HG03175 (cell line): ENCODE results near the gene FCRLB.
A peak's percentile ranks its signal among the peaks of the same experiment; 100 is the strongest.
"Not testable (repeated sequence)": the region's sequence is repeated elsewhere in the genome, so short reads cannot be mapped to it uniquely, and the experiment has no call there.

Source experiments
- ATAC-seq: cut with Tn5 transposase; IDR thresholded peaks from one replicate; pipeline ENCODE4 v1.9.1; 2021; ENCODE audit warnings: mild to moderate bottlenecking, moderate library complexity; ENCODE audit not compliant: unreplicated experiment

The FCRLB gene

DNA sequence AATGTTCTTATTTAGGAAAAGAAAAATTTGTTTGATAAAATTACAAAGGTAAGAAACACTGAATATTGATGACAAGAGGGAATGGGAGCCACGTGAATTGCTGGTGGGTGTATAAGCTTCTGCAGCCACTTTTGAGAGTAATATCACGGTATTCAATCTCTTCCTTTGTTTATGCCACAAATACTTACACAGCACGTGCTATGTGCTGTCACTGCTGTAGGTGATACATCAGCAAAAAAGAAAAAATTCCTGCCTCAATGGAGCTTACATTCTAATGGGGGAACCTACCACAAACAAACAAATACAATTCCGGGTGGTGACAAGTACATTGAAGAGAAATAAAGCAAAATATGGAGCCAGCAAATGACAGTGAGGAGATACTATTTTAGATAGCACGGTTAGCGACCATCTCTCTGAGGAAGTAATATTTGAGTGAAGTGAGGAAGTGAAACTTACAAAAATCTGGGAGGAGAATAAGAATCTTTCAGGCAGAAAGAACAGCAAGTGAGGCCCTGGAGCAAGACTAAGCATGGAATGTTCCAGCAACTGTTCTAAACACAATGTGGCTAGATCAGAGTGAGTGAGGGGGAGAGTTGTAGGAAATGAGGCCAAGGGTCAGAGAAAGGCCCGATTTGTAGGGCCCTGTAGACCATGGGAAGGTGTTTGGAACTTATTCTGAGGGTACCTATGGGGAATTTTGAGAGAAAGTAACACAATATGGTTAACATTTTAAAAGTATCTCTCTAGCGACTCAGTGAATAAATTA, 2.6 kb upstream of the FCRLB start:
- ATAC-seq: peak; percentile 62

DNA sequence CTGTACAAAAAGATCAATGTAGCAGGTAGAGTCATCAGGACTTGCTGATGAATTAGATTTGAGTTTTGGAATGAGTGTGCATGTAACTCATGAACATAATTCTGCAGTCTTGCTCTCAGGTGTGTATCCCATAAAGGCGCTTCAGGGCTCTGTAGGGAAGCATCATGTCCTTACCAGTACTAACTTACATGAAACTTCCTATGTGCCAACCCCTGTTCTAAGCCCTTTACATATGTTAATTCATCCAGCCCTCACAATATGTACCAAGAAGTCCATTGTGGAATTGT, 2.1 kb upstream of the FCRLB start:
- ATAC-seq: peak; percentile 43

DNA sequence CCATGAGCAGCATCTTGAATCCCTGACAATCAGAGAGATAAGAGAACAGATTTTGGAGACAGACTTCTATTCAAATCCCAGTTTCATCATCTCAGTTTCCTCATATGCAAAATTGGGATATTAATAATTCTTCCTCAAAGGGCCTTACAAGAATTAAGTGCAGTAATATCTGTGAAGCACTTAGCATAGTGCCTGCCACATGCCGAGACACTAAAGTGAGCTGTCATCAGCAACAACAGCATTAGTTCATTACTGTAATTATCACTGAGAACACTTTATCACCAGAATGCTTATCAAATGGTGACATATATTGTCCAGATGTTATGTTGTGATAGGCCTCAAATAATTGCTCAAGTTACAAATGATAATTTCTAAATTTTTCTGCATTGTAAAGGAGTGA, 922 bp upstream of the FCRLB start:
- no peak for ATAC-seq

DNA sequence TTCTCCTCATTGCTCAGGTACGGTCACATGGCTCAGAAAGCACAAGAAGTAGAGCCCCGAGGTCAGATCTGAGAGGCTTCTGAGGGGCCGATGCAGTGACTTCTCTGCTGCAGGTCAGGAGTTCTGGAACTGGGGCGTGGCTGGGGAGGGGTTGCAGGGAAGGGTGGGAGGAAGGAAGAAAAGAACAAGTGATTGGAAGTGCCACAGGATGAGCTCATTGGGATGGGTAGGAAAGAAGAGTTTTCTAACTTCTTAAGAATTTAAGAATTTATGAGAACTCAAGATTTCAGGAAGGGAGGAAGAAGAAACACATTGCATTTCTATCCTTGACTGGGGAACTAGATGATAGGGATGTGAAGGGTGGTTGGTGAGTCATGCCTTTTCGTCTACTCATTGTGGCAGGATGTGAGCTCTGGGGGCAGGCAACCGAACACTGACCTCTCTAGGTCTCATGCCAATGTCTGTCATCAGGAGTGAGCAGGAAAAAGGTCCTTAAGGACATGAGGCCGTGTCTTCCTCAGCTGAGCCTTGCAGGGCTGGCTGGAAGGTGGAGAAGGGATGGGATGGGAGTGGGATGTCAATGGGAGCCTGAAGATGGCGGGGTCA, 497 bp downstream of the FCRLB start:
- no peak for ATAC-seq

DNA sequence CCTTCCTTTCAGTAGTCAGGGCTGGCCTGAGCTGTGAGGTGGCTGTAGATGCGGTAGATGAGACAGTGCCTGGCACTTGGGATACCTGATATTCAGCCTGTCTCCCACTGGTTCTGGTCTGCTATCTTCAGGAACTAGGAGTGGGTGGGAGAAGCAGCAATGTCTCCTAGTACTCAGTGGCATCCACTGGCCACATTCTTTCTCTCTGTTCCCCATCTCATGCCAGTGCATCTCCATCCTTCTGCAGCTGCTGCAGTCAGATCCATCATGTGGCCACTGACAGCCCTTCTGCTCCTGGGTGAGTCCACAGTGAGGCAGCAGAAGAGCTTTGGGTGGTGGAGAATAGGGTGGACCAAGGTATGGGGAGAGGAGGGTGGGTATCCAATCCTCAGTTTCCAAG, 1.1 kb downstream of the FCRLB start:
- ATAC-seq: no peak

DNA sequence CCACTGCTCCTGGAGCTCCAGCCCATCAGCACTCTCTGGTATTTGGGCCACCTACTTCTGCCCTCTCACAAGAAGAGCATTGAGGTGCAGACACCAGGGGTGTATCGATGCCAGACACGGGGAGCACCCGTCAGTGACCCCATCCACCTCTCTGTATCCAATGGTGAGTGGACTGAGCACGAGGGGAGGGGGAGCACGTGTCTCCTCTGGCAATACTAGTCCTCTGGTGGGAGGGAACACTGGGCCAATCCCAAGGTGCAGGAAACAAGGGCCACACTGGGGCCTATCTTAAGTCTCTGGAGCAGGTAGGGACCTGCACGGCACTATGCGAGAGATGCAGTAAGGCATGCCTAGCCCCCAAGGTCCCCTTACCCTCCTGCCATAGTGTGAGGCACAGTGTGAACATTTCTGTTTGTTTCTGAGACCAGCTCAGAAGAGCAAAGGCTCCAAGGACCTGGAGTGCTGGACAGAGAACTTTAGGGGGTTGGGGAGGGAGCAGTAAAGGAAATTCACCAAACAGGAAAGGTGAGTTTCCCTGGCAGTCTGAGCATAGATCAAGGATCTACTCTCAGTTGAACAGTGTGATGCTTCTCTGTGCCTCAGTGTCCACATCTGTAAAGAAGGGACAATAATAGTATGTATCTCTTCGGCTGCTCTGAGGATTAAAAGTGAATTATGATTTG, 2.3 kb downstream of the FCRLB start:
- ATAC-seq: no peak

DNA sequence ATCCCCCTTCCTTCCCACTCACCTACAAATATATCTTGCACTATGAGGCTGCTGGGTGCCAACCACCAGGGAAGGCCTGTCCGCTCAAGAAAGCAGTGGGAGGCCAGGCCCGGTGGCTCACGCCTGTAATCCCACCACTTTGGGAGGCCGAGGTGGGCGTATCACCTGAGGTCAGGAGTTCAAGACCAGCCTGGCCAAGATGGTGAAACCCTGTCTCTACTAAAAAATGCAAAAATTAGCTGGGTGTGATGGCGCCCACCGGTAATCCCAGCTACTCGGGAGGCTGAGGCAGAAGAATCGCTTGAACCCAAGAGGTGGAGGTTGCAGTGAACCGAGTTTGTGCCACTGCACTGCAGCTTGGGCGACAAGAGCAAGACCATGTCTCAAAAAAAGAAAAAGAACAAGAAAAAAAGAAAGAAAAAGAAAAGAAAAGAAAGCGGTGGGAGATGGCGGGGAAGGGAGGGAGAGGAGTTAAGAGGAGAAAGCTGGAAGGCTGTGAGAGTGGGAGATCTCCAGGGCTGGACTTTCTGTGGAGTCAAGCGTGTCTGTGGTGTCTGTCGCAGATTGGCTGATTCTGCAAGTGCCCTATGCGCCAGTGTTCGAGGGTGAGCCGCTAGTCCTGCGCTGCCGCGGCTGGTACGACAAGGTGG, 4.0 kb downstream of the FCRLB start:
- not testable (repeated sequence) for ATAC-seq

DNA sequence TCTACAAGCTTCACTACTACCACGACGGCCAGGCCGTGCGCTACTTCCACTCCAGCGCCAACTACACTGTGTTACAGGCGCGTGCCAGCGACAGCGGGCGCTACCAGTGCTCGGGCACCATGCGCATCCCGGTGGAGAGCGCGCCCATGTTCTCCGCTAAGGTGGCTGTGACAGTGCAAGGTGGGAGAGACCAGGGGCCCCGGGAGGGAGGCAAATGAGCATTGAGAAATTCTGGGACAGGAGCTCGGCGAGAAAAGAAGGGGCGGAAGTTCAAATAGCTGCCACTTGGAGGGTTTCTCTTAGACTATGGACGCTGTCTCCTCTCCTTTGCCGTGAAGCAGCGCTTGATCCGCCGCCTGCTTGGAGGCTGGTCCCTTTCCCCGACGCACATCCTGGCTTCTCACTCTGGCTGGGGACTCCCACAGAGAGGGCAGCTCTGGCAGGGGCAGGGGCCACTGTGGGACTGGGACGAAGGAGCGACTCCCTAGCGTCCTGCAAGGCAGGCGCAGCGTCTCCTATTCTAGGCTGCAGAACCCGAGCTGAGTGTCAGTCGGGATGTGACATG, 4.6 kb downstream of the FCRLB start:
- ATAC-seq: peak; percentile 22

DNA sequence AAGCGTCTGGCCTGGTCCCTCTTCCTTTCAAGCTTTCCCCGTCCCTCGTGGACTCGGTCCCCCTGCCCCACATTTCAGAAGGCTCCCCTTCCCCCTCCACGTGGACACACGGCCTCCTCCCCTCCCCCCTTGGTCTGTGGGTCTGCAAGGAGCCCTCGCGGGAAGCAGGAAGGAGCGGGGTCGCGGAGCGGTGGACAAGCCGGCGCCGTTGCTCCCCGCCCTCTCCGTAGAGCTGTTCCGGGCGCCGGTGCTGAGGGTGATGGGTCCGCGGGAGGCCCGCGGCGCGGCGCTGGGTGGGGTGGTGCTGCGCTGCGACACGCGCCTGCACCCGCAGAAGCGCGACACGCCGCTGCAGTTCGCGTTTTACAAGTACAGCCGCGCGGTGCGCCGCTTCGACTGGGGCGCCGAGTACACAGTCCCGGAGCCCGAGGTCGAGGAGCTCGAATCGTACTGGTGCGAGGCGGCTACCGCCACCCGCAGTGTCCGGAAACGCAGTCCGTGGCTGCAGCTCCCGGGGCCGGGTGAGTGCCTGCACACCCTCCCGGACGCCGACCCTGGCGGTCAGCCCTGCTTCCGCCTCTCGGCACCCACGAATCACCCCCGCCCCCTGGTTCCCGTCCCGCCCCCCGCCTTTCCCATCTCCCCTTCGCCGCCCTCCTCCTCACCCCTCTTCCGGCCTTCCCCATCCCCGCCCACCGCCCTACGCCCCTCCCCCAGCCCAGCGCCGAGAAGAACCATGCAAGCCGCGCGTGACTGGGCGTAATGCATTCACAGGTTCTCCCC, 5.3 kb downstream of the FCRLB start:
- peak; percentile 64 for ATAC-seq

DNA sequence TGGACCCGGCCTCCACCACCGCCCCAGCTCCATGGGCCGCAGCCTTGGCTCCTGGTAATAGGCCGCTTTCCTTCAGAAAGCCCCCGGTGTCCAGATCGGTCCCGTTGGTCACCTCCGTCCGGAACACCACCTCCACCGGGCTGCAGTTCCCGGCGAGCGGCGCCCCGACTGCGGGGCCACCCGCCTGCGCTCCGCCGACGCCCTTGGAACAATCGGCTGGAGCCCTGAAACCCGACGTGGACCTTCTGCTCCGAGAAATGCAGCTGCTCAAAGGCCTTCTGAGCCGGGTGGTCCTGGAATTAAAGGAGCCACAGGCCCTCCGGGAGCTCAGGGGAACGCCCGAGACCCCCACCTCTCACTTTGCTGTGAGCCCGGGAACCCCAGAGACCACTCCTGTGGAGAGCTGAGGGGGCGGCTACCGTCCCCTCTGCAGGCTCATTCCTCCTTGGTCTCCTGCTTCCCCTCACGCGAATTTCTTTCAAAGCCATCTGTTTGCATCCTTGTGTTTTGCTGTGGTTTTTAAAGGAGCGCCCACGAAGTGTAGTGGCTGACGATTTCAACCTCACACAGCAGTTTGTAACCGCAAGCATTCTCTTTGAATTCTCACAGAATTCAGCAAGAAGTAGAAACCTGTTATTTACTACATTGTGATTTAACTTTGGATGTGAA, 6.0 kb downstream of the FCRLB start:
- peak; percentile 28 for ATAC-seq

DNA sequence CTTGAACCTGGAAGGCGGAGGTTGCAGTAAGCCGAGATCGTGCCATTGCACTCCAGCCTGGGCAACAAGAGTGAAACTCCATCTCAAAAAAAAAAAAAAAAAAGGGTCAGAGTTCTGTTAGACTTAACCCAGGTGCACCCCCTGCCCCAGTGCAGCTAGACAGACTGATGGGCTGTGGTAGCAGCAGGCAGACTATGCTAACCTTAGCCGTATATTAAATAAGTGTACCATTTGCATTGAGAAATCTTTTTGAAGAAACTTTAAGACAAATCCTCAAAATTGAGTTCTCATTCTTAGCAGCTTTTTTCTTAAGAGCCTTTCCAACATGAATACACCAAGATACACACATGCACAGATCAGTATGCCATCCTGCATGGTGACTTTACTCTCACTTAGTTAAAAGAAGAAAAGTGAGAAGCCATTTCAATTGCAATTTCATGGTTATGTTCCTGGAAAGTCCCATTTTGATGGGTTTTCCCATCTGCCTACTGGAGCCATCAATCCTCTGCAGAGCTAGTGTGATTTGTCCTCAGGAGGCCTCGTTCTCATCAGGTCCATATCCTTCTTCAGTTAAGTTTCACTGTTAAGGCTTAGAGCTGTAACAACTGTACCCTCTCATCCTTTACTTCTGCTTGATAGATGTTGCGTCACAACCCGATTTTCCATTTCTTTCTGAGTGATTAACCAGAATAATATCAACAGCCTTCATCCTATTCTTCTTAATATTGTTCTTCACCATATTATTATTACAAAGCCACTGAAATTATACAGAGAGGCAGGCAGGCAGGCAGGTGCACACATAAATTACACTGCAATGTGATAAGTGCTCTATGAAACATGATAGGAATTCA, 7.3 kb downstream of the FCRLB start:
- no peak for ATAC-seq

DNA sequence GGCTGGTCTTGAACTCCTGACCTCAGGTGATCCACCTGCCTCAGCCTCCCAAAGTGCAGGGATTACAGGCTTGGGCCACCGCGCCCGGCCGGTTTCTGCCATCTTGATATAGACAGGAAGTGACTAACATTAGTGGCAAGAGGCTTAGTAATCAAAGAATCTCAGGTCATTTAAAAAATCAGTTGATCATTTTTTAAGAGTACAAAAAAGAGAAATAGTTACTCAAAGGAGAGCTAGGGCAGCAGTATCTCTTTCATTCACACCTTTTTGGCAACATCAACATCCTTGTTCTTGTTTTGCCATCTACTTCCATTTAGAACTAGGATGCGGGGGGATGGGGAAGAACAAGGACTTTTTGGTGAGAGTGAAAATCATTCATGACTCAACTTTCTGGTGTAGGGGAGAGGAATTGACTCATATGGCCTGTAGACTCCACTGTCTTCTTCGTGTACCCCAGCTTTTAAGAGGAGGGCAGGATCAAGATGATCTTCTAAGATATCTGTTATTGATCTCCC, 8.8 kb downstream of the FCRLB start:
- ATAC-seq: no peak

DNA sequence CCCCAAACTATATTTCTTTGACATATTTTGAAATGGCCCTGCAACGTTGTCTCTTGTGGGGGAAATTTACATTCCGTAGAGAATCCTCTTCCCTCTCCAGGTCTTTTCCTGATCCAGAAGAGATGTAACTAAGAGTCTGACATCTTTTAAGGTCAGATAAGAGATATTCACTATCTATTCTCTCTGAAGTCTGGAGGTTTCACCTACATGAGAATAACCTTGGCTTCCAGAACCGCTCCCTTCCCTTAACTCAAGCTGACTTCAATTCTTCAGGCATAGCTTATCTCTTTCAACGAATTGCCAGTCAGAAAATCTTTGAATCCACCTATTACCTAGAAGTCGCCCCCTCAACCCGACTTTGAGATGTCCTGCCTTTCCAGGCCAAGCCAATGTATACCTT, 9.9 kb downstream of the FCRLB start:
- ATAC-seq: no peak

DNA sequence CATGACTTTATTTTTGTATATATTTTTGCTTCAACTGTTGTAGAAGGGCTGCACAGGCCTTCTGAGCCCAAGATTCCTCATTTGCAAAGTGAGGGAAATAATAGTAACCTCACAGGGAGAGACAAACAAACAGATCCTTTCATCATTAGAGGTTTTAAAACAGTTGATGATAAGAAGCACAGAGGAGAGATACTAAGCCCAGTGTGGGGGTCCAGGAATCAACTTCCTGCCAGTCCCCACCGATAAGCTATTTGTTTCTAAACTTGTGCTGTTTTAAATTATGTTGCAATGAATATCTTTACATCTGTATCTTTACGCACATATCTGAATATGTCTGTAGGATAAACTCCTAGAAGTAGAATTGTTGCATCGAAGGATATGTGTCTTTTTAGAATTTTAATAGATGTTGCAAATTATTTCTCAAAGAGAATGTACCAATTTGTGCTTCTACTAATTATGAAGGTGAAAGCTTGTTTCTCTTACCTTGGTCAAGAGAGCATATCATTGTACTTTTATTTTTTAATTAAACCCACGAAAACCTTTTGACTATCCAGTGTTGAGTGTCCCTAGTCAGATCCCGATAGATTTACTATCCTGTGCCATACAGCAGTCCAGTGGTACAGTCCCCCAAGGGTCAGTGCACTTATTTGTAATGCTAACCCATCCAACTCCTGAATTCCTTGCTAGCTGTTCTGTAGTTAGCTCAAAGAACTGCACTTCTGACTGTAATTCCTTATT, 10.8 kb downstream of the FCRLB start:
- no peak for ATAC-seq

DNA sequence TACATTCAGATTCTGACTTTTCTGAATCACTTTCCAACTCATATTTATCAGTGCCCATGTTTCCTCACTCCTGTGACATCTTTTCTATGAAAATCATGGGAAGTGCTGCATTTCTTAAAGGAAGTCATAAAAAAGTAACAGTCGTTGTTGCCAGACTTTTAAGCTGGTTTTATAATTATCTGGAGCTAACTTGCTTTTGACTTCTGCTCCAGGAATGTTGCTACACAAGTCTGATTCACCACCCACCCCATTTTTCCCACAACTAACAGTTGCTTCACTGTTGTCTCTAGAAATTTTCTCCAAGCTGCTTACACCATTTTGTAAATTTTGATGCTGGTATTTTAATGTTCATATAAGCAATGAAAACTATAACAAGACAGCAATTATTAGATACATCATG, 12.2 kb downstream of the FCRLB start:
- ATAC-seq: no peak

DNA sequence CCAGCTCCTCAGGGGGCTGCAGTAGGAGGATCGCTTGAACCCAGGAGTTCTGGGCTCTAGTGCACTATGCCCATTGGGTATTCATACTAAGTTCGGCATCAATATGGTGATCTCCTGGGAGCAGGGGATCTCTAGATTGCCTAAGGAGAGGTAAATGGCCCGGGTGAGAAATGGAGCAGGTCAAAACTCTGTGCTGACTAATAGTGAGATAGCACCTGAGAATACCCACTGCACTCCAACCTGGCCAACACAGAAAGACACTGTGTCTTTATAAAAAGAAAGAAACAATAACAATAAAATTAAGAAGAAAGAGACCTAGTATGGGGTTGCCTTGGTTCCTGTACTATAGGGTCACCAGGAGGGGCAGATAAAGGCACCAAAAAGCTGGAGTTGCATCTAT, 14.5 kb downstream of the FCRLB start:
- ATAC-seq: no peak

DNA sequence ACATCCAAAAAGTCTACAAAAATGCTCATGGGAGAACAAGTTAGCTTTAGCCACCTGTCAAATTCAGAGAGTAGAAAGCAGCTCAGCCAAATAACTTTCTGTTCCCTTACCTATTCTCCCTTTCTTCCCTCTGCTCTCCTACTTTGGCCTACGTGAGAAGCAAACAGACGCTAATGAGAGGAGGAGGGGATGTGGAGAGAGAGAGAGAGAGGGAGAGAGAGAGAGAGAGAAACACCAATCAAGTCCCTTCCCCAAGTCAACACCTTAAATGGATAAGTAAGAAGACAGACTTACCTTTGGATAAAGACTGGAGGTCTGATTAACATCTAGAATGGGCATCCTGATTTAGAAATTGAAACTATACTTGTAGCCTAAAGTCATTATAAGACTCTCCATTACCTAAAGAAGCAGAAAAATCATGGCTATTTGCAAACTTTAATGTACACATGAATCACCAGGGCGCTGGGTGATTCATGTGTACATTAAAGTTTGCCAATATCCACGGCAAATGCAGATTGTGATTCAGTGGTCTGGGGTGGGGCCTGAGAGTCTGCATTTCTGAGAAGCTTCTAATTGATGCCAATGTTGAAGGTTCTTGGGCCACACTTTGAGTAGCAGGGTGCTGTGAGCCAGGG, 15.1 kb downstream of the FCRLB start:
- no peak for ATAC-seq

DNA sequence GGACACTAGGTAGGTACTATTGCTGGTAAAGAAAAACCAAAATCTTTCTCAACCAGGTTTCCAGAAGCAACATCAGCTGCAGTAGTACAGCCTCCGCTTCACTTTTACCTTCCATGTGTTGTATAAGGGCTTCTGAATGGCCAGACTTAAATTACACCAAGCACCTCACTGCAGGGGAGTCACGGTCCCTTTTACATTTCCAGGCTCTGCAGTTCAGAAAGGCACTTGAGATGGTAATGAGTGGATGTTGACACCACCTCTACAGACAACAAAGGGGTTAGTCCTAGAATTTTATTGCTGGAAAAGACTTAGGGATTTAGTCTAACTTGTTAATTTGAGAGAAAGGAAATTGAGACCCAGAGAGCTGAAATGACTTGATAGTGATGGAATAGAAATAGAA, 16.3 kb downstream of the FCRLB start:
- ATAC-seq: no peak
